ENCODE measurements around the gene SMIM13. TPM values are rescaled to one million over a fixed set of nuclear protein-coding genes. Genes with fewer than 3 reads are reported as not detected.

The SMIM13 gene
- total and polyA plus RNA-seq, 10 donors = 1.5 to 8.3 (median 5.9) TPM

GRCh38 chr6:11050731-11051130 is 42.9 kb upstream of the SMIM13 start:
- Histone ChIP-seq H3K4me3 (no peak overlapping the region), H3K4me1 (no peaks in the 10 kb centered on the region), H3K27me3 (replicated peaks in 1 of 7) (peaks cover 0 to 74% (median 53%) of the 10 kb centered on the region in 7 donors), H3K27ac (no peak overlapping the region), H3K36me3 (no peaks in the 10 kb centered on the region), H3K9me3 (no peaks in the 10 kb centered on the region)
- no peak for TF ChIP-seq CTCF (IDR thresholded peaks at IDR 0.05 in 8 of 11, conservative IDR thresholded peaks at IDR 0.05 in 3 of 11)
- TF ChIP-seq POLR2AphosphoS5 (IDR thresholded peaks at IDR 0.05) = no peak
- no peak for TF ChIP-seq POLR2A (IDR thresholded peaks at IDR 0.05)
- WGBS, 5 donors = 60 to 77% (median 64%) methylated on average over 2 of the region's 2 CpGs
- no peak for DNase-seq
- intact Hi-C loops (cut with DNase I; ENCODE audit: low total_unique reads) = no loop called here

- Histone ChIP-seq H3K27me3 (replicated peaks in 1 of 7) (peaks cover 0 to 48% (median 28%) of the 10 kb centered on the region in 7 donors), H3K9me3 (no peaks in the 10 kb centered on the region), H3K4me1 (no peaks in the 10 kb centered on the region), H3K27ac (no peak overlapping the region), H3K4me3 (no peak overlapping the region), H3K36me3 (no peaks in the 10 kb centered on the region)
- no peak for TF ChIP-seq POLR2AphosphoS5 (IDR thresholded peaks at IDR 0.05)
- TF ChIP-seq POLR2A (IDR thresholded peaks at IDR 0.05) = no peak
- no peak for TF ChIP-seq CTCF (IDR thresholded peaks at IDR 0.05 in 8 of 11, conservative IDR thresholded peaks at IDR 0.05 in 3 of 11)
- 82 to 90% (median 86%) methylated on average over 5 of the region's 5 CpGs for WGBS, 5 donors
- intact Hi-C loops (cut with DNase I; ENCODE audit: low total_unique reads) = no loop called here
- no peak for DNase-seq
Measured at GRCh38 chr6:11053307-11053706, 40.3 kb upstream of the SMIM13 start.

- no peaks in the 10 kb centered on the region for H3K4me1 ChIP-seq
- TF ChIP-seq POLR2AphosphoS5 (IDR thresholded peaks at IDR 0.05) = no peak
- no peak for TF ChIP-seq CTCF (IDR thresholded peaks at IDR 0.05 in 8 of 11, conservative IDR thresholded peaks at IDR 0.05 in 3 of 11)
- TF ChIP-seq POLR2A (IDR thresholded peaks at IDR 0.05) = no peak
- H3K4me3 ChIP-seq = no peak overlapping the region
- WGBS, 5 donors = 81 to 96% (median 86%) methylated on average over 1 of the region's 1 CpG
- H3K36me3 ChIP-seq = no peaks in the 10 kb centered on the region
- DNase-seq = no peak
- no peak overlapping the region for H3K27ac ChIP-seq
- H3K27me3 ChIP-seq (replicated peaks in 1 of 7) = peaks cover 0 to 34% (median 15%) of the 10 kb centered on the region in 7 donors
- intact Hi-C loops (cut with DNase I; ENCODE audit: low total_unique reads) = no loop called here
- H3K9me3 ChIP-seq = no peaks in the 10 kb centered on the region
Measured at GRCh38 chr6:11054722-11055121, 38.9 kb upstream of the SMIM13 start.

GRCh38 chr6:11055127-11055627 is 38.5 kb upstream of the SMIM13 start:
- Histone ChIP-seq H3K27me3 (replicated peaks in 1 of 7) (peaks cover 0 to 30% (median 11%) of the 10 kb centered on the region in 7 donors), H3K4me3 (no peak overlapping the region), H3K36me3 (no peaks in the 10 kb centered on the region), H3K9me3 (no peaks in the 10 kb centered on the region), H3K27ac (no peak overlapping the region), H3K4me1 (no peaks in the 10 kb centered on the region)
- no peak for DNase-seq
- 61 to 76% (median 68%) methylated on average over 4 of the region's 4 CpGs for WGBS, 5 donors
- TF ChIP-seq POLR2A (IDR thresholded peaks at IDR 0.05) (no peak), POLR2AphosphoS5 (IDR thresholded peaks at IDR 0.05) (no peak), CTCF (IDR thresholded peaks at IDR 0.05 in 8 of 11, conservative IDR thresholded peaks at IDR 0.05 in 3 of 11) (no peak)
- intact Hi-C loops (cut with DNase I; ENCODE audit: low total_unique reads) = no loop called here
